Breast epithelium (tissue), 4 donors: ENCODE data around the gene CKAP4. TPM values are rescaled to one million over a fixed set of nuclear protein-coding genes. Genes with fewer than 3 reads are reported as not detected.

ENCODE experiments used
- DNase-seq, 2 donors: peaks; one replicate each; pipeline ENCODE4 v3.0.0-alpha.2; 2019; ENCODE audit warnings: low spot score in 2 of 2
- H3K27ac ChIP-seq, 2 donors: fragments of 200-600 bp; sonication (generic) in 1 of 2; one replicate each; pipeline ENCODE4 v1.5.1; 2016 to 2019; ENCODE audit warnings: mild to moderate bottlenecking in 1 of 2
- H3K27me3 ChIP-seq, 2 donors: fragments of 200-600 bp; sonication (generic) in 1 of 2; one replicate each; pipeline versions ENCODE4 v1.5.1 to v1.6.0; 2017 to 2019; ENCODE audit warnings: control low read depth in 1 of 2, mild to moderate bottlenecking in 1 of 2
- H3K36me3 ChIP-seq: fragments of 200-600 bp; one replicate; pipeline ENCODE4 v1.5.1; 2019
- H3K4me1 ChIP-seq, 2 donors: fragments of 200-600 bp; sonication (generic); one replicate each; pipeline ENCODE4 v1.5.1; 2016 to 2019; ENCODE audit warnings: control low read depth in 1 of 2
- H3K4me3 ChIP-seq, 3 donors: fragments of 200-600 bp; sonication (generic); 1 replicate in 2 of 3; 2 replicates in 1 of 3; pipeline ENCODE4 v1.5.1; 2016 to 2019; ENCODE audit warnings: mild to moderate bottlenecking in 3 of 3, moderate library complexity in 2 of 3
- H3K9me3 ChIP-seq, 2 donors: fragments of 200-600 bp; sonication (generic) in 1 of 2; one replicate each; pipeline ENCODE4 v1.5.1; 2016 to 2019; ENCODE audit warnings: control low read depth in 1 of 2
- CTCF ChIP-seq, 3 donors: fragments of 450-650 bp; IDR thresholded peaks; one replicate each; pipeline ENCODE4 v1.5.1; 2016 to 2017; ENCODE audit warnings: antibody characterized with exemption in 3 of 3, mild to moderate bottlenecking in 3 of 3, moderate library complexity in 3 of 3
- POLR2A ChIP-seq: fragments of 450-650 bp; IDR thresholded peaks from one replicate; pipeline ENCODE4 v1.6.1; 2016; ENCODE audit warnings: antibody characterized with exemption, mild to moderate bottlenecking, moderate library complexity
- POLR2AphosphoS5 ChIP-seq, 3 donors: sonication (generic); formaldehyde crosslinking; IDR thresholded peaks; one replicate each; pipeline ENCODE4 v1.6.1; 2017; ENCODE audit warnings: antibody characterized with exemption in 3 of 3
- intact Hi-C: fragments of 100-400 bp; cut with DNase I; formaldehyde crosslinking; loops from one replicate; pipeline ENCODE4 v1.15.1; 2023; ENCODE audit warnings: low total_unique reads
- total RNA-seq, 3 donors: library from RNA; depleted of rRNA; stranded (reverse); fragments of >200 nt; gene quantifications; one replicate each; pipeline ENCODE4 v1.1.0, GENCODE V29; 2016

The CKAP4 gene
- total RNA-seq, 3 donors from 2014 or later = 22.0 to 39.3 (median 30.9) TPM

GRCh38 chr12:106226884-106227640 lies 20.8 kb downstream of the CKAP4 start:
- TF ChIP-seq CTCF (IDR thresholded peaks at IDR 0.05) (peak; percentile 50 to 86 (median 81)), POLR2AphosphoS5 (IDR thresholded peaks at IDR 0.05) (no peak)
- no peaks in the 10 kb centered on the region for H3K36me3 ChIP-seq
- intact Hi-C loops = no loop called here
- no peaks in the 10 kb centered on the region for H3K27me3 ChIP-seq
- H3K4me3 ChIP-seq = no peak overlapping the region
- no peaks in the 10 kb centered on the region for H3K9me3 ChIP-seq
- H3K27ac ChIP-seq = peak overlapping the region in 1 of 2 donors; percentile 5
- no peak for DNase-seq
- no peaks in the 10 kb centered on the region for H3K4me1 ChIP-seq

- Histone ChIP-seq H3K4me1 (no peaks in the 10 kb centered on the region), H3K4me3 (no peak overlapping the region), H3K36me3 (no peaks in the 10 kb centered on the region), H3K27ac (no peak overlapping the region), H3K27me3 (no peaks in the 10 kb centered on the region), H3K9me3 (no peaks in the 10 kb centered on the region)
- intact Hi-C loops = no loop called here
- TF ChIP-seq POLR2AphosphoS5 (IDR thresholded peaks at IDR 0.05) = no peak
- no peak for TF ChIP-seq CTCF (IDR thresholded peaks at IDR 0.05)
- TF ChIP-seq POLR2A = no peak
- no peak for DNase-seq
Measured at GRCh38 chr12:106224355-106224706, 23.5 kb downstream of the CKAP4 start.

- TF ChIP-seq POLR2A (no peak), CTCF (IDR thresholded peaks at IDR 0.05) (peak; percentile 79 to 91 (median 85)), POLR2AphosphoS5 (IDR thresholded peaks at IDR 0.05) (peak in 1 of 3 donors; percentile 37)
- H3K36me3 ChIP-seq = no peaks in the 10 kb centered on the region
- no peak overlapping the region for H3K4me3 ChIP-seq
- H3K27me3 ChIP-seq = no peaks in the 10 kb centered on the region
- peak in 1 of 2 donors; percentile 72 for DNase-seq
- no peaks in the 10 kb centered on the region for H3K4me1 ChIP-seq
- H3K27ac ChIP-seq = peak overlapping the region in 1 of 2 donors; percentile 15
- intact Hi-C loops = no loop called here
- H3K9me3 ChIP-seq = no peaks in the 10 kb centered on the region
Measured at GRCh38 chr12:106223485-106224354, 24.1 kb downstream of the CKAP4 start.

GRCh38 chr12:106220536-106220935 lies 27.3 kb downstream of the CKAP4 start:
- Histone ChIP-seq H3K4me1 (no peaks in the 10 kb centered on the region), H3K36me3 (no peaks in the 10 kb centered on the region), H3K27ac (no peak overlapping the region), H3K27me3 (no peaks in the 10 kb centered on the region), H3K9me3 (peaks cover 0 to 18% of the 10 kb centered on the region in 2 donors), H3K4me3 (no peak overlapping the region)
- intact Hi-C loops = no loop called here
- TF ChIP-seq CTCF (IDR thresholded peaks at IDR 0.05) (no peak), POLR2A (no peak)
- no peak for DNase-seq

- DNase-seq = no peak
- H3K27ac ChIP-seq = no peak overlapping the region
- no peak overlapping the region for H3K4me3 ChIP-seq
- H3K4me1 ChIP-seq = no peaks in the 10 kb centered on the region
- H3K36me3 ChIP-seq = no peaks in the 10 kb centered on the region
- H3K9me3 ChIP-seq = peaks cover 0 to 18% of the 10 kb centered on the region in 2 donors
- intact Hi-C loops = no loop called here
- no peak for TF ChIP-seq POLR2AphosphoS5 (IDR thresholded peaks at IDR 0.05)
- TF ChIP-seq POLR2A = no peak
- no peak for TF ChIP-seq CTCF (IDR thresholded peaks at IDR 0.05)
- H3K27me3 ChIP-seq = no peaks in the 10 kb centered on the region
Measured at GRCh38 chr12:106219043-106219442, 28.8 kb downstream of the CKAP4 start.
